Left renal cortex interstitium (tissue), 4 donors: Measurements from ENCODE around the gene EEF1AKMT2. TPM values are rescaled to one million over a fixed set of nuclear protein-coding genes. Genes with fewer than 3 reads are reported as not detected.

ENCODE experiments used
- DNase-seq, 4 donors: peaks; one replicate each; pipeline ENCODE4 v3.0.0-alpha.2; 2013; ENCODE audit warnings: low read depth in 4 of 4, low spot score in 2 of 4, missing footprints in 1 of 4
- polyA plus RNA-seq, 4 donors: library from polyadenylated mRNA; unstranded; fragments of 120-200 nt; gene quantifications; one replicate each; pipeline ENCODE4 v1.2.1, GENCODE V29; 2013; ENCODE audit not compliant: insufficient read length in 4 of 4

EEF1AKMT2 gene
- polyA plus RNA-seq, 4 donors, result 28.4 to 43.2 (median 40.0) TPM

DNA sequence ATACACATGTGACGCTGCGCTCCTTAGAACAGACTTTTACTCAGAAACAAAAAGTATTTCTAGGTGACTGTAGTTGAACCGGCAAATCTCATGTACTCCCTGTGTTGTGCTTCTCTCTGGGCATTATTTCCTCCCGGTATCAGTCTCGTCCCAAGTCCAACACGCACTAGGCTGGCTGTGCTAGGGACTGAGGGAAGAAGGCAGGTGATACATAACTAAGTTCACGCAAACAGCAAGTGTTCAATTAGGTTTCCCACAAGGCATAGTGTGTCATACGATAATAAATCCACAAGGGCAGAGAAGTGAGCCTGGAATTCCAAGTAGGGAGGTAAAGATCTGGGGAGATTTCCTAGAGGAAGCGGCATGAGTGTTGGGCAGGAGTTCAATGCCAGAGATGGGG is 67.9 kb downstream of the EEF1AKMT2 start:
- DNase-seq, result no peak

DNA sequence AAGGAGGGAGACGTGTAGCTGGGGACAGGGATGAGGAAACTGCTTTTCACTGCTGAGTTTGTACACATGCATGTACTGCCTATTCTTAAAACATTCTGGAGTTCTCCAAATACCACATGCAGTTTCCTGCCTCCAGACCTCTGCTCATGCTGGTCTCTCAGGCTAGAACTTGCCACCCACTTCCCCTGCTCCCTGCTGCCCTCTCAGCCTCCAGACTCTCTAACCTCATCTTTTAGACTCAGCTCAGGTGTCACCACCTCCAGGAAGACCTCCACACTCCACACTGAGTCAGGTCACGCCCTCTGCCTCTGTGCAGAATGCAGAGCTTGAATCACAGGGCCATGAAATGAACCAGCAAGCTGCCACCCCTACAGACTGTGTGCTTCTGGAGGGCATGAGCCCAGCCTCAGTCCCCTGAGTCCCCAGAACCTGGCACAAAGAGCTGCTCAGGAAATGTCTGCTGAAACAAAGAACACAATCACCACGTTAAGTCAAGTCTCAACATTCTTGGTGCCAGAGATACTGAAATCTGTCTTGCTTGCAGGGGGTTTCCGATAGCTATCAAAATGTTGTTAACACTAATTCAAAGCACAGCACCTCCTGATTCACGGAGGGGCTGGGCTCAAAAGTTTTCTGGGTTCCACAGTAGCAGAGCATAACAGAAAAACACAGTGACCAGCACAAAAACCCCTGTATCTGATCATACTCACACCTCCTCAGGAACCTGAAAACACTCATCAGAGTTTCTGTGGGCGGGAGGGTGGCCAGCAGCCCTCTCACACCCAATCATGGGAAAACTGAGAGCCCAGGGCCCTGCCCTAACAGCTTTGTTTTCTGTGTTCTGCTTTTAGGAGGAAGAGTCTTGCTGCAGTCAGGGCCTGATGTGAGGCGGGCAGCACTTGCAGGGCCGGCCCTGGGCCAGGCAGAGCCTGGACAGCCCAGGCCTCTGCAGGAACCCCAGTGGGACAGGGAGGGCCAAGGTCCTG is 68.6 kb downstream of the EEF1AKMT2 start:
- no peak for DNase-seq

DNA sequence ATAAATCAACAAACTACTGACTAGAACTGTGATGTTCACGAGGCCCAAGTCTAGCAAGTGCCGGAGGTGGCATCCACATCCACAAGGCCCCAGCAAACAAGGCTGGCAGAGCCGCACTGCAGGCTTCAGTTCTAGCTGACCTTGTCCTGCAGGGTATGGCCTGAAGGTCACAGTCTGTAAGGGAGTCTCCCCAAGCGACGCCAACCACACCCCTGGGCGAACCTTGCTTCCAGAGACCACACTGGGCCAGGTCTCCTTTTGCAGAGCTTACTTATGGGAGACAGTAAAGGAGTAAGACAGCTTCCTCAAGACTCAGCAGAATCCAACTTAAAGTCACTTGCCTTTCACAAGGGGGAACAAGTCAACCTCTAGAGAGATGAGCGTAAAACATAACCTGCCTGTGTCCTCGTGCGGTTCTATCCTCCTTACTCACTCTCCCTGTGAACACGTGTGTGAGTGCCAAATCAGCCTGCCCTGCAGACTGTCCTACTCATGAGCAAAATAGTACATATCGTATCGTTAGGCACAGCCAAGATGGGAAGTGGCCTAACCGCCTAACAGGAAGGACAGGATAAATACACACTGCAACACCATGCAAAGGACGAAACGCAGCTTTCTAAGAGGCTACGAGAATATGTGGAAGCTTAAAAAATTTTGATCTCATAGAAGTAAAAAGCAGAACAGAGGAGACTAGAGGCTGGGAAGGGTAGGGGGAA is 70.2 kb downstream of the EEF1AKMT2 start:
- no peak for DNase-seq

DNA sequence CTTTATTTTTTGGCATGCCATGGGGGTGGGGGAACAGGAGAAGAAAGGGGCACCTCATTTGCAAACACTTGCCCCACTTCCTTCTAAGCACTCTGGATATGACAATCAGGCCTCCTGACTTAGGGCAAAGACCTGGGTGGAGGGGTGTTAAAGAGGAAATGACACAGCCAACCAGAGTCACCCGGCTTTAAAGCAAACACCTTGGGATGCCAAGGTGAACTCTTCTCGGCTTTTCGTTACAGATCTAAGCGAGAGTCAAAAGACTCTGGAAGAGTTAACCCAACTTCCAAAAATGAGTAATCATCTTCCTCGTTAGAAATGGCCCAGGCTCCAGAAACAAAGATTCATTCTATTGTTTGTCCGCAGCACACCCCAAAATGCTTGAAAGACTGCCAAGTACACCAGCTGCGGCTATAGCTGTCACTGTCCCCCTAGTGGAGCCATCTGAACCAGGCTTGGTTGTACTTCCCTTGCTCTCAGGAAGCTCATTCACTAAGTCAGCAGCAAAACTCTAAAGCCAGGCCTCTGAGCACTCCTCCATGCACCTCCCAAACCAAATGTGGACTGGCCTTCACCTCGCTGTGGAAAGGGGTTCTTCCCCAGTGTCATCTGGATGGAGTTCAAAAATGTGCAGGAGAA is 72.4 kb downstream of the EEF1AKMT2 start:
- no peak for DNase-seq

DNA sequence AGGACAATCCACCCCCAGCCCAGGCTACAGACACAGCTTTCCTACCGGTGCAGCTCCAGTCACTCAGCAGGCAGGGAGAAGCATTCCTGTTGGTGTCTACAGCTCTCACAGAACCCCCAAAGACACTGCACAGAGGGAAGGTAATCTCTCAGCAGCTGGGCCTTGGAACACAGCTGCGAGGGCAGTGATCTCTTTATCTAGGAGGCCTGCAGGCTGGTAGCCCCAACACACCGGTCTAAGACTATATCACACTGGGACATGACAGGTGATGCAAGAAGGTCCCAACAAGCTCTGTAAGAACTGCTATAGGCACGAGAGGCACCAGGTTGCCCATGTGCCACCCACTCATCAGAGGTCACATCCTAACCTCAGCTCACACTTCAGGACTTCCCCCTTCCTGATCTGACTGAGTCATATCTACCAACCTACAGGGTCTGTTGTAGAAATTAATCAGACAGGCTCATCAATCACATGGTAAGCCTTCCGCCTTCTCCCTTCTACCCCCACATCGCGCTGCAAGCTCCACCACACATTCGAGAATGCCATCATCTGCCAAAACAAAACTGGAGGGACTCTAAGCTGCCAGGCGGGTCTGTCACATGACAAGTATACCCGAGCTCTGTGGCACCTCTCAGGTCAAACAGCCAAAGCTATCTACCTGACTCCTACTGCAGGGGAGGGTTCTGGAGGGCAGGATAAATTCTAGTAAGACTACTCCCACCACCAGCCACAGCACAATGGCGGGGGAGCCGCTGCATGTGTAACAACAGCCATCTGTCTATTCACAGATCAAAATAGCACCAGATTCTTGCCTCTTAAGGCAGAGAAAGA is 73.6 kb downstream of the EEF1AKMT2 start:
- no peak for DNase-seq

DNA sequence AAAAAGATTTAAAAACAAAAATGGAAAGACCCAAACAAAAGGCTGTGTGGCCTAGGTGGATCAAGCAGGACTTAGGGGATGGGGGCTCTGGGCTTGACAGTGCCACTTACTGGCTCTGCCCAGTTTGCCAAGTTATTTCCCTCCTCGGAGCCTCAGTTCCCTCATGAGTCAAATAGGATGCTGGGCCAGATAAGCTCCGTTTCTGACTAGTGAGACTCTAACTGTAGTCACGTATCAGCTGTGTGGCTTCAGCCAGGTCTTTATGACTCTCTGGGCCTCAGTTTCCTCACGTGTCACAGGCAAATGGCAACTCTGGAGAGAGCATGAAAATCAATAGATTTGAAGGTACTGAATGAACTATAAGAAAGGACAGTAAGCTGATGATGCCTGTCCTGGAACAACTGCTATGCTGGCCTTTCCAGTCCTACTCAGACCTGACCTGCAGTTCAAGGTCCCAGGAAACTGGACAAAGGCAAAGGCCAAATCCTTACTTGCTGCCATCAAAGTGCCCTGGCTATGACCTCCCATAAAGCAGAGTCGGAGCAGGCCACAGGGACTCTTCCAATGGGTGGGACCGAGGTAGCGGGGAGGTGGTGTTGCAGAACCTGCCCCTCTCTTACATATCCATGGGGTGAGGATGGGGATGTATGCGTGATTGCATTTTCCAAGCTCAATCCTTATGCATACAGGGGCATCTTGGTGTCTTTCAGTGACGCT is 74.5 kb downstream of the EEF1AKMT2 start:
- DNase-seq, result no peak

DNA sequence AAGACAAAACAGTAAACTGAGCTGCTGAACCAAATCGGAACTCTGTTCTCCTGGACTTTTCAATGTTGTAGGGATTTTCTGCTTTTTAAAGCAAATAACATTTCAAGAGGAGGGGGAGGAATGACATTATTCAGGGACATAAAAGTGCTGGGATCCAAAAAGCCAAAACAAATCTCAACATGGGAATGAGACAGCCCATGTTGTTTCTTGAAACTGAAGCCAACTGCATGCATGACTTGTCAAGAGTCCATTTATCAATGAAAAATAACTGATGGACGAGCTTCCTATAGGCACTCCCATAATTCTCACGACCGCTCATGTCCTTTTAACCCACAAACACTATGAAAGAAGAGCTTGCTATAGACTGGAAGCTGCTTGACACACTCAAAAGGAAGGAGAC is 75.3 kb downstream of the EEF1AKMT2 start:
- no peak for DNase-seq

DNA sequence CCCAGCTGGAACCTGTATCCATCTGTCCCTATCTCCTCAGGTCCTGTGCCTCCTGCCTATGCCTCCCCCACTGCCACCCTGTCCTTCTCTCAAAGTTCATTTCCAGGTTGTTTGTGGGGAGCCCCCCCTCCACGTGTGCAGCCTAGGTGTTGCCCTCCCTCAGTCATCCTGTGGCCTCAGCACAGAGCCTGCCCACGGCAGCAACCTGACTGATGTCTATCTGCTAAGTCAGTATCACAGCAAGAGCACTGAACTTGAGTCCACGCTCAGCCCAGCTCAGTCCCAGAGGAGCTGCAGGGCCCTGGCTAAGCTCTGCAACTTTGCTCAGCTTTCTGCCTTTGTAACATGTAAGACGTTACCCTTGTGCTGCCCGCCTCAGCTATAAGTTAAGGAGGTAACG is 76.2 kb downstream of the EEF1AKMT2 start:
- no peak for DNase-seq

DNA sequence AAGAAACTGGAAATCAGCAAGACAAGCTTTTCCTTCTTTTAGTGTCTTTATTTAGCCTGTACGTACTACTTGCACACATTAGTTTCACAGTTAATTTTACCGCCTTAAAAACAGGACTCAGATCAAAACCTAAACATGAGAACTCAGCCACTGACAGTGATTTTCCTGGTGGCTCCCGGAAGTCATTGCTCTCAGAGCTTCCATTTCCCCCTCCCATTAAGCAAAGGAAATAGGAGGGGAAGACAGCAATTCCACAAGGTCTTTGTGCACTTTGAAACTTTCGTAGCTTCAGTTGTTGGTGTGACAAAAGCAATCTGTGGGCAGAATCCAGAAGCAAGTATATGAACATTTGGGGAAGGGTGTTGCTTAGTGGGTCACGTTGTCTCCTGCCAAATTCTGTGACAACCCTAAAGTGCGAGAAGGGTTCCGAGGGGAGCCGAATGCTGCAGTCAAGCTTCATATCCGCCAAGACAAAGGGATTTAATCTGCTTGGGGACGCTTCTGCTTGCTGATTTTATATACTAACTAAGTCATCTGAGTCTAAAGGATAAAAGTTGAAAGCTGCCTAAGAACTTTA is 77.9 kb downstream of the EEF1AKMT2 start:
- DNase-seq, result no peak

DNA sequence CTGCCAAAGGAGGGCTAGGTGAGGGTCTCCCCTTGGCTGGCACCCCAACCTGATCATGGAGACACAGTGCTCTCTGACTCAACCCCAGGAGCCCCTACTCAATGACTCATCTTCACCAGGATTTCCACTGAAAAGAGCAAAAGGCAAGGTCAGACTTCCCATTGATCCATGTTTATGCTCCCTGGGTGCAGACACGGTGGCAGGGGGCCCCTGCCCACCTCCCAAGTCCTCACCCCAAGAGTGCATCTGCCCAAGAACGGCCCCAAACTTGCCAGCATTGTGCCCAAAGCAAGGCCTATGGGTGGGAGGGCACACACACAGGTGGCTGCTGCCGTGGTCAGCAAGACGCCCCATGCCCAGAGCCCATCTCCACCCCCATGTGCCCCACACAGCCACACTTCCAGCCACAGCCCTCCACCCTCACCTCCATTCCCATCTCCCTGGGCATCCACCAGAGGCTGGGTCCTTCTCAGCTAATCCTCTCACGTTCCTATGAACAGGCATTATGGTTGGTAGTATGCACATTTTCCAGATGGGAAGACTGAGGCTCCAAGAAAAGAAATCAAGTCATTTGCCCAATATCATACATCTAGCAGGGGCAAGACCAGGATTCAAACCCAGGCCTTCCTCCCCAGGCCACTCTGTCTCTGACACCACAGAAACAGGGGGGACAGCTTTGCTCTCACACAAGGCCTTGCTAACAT is 78.8 kb downstream of the EEF1AKMT2 start:
- DNase-seq, result no peak

DNA sequence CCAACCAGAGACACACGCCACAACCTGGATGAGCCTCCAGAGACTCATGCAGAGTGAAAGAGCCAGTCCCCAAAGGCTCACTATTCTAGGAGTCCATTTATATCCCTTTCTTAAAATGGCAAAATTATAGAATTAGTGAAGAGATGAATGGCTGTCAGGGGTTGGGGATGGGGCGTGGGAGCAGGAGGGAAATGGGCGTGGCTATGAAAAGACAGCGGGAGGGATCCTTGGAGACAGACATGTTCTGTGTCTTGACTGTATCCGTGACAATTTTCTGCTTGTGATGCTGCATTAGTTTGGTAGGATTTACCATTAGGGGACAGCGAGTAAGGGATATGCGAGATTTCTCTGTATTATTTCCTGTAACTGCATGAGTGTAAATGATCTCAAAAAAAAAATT is 80.5 kb downstream of the EEF1AKMT2 start:
- no peak for DNase-seq

DNA sequence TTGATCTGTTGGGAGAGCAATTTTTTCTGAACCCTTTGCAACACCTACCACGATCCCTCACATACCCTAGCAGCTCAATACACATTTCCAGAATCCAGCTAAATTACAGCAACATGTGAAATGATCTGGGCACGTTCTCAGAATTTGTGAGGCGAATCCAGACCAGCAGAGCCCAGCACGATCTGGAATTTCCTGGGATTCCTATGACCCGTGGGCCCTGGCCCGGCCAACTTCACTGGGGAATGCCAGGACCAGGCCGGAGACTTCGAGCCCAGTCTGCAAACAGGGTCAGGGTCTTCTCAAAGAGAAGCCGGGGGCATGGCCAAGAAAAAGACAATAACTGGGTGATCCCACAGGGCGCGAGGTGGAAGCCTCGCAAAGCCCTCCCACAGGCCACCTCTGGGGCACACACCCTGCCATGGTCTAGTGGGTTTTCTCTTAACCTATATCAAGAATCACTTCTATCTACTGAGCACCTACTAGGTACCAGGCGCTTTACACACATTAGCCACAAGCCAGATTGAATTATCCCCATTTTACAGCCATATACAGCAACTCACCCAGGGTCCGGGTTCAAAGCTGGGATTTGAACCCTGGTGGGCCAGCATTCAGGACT is 81.3 kb downstream of the EEF1AKMT2 start:
- no peak for DNase-seq

DNA sequence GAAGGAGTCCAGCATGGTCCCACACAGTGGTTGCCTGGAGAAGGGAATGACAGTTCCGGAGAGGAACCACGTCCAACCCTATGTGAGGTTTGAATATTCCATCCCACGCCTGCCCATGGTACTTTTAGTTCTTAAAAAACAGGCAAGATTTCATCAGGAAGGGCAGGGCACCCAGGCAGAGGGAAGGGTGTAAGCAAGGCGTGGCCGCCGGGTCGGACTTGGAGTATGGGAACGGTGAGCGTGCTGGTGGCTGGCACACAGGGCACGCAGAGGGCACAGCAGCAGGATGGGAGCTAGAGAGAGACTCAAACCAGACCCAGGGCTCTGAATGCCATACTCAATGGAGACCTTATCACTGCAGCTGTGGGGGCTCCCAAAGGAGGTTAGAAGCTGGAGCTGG is 81.8 kb downstream of the EEF1AKMT2 start:
- DNase-seq, result no peak

DNA sequence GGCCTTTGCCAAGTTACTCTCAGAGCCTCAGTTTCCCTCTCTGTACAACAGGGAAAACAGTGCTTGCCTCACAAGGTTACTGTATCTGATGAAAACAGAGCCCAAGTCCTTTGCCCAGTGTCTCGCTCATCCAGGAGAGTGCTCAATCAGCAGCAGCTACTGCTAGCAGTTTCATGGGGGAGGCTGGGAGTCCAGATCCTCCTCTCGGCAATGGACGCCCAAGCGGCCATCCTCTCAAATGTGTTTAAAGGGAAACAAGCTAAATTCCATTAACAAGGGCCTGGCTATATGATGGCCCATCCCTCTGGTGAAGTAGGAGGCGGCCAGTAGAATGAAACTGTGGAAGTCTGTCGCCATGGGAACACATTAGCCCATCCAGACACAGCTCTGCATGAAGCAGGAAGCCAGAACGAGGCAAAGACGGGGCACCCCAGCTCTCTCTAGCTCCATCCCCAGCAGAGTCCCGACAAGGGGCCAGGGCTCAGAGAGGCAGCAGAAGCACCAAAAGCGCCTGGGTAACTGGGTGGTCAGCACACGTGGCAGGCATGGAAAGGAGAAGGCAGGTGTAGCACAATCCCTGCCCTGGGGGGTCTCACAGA is 82.7 kb downstream of the EEF1AKMT2 start:
- no peak for DNase-seq

DNA sequence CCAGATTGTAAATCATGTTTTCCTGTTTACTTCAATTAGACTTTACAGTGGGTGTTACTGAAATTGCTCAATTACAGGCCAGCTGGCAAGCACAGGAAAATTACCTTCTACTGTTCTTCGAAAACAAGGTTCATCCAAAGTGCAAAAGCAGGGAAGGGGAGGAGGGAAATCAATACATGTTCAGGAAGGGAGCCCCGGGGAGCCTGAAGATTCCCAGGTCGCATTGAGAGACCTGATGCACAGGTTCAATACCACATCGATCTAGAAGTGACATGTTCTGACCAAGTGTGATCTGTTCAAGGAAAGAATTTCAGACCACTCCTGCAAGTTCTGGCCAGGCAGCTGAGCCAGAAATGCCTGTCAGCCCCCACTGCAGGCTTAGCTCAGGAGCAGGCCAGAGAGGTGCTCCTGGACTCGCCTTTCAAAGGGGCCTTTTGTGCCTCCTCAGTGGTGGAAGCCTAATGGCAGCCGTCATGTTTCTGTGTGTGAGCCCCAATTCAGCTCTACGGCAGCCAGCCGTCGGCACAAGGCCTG is 83.4 kb downstream of the EEF1AKMT2 start:
- no peak for DNase-seq
